H1 (cell line): ENCODE results near the gene COL6A2.

Source experiments
- POLR2A ChIP-seq, 2 experiments: IDR thresholded peaks; 1 replicate in 1 of 2; 2 replicates in 1 of 2; pipeline ENCODE4 v1.6.1; 2011; ENCODE audit warnings: low read depth in 2 of 2, low read length in 2 of 2, mild to moderate bottlenecking in 2 of 2; ENCODE audit errors: control extremely low read depth in 1 of 2
- TF ChIP-seq, protein P1 (sequence below), 3 experiments: IDR thresholded peaks; 1 replicate in 2 of 3; 2 replicates in 1 of 3; pipeline versions ENCODE4 v1.5.1 to v1.6.1; 2011; ENCODE audit warnings: low read length in 3 of 3, mild to moderate bottlenecking in 3 of 3, inconsistent platforms in 2 of 3, low read depth in 1 of 3, moderate library complexity in 1 of 3; ENCODE audit not compliant: insufficient read depth in 1 of 3; ENCODE audit errors: control extremely low read depth in 1 of 3
- TF ChIP-seq, protein P2 (sequence below): IDR thresholded peaks from 2 replicates; pipeline ENCODE4 v1.6.1; 2012; ENCODE audit warnings: inconsistent platforms

DNA sequence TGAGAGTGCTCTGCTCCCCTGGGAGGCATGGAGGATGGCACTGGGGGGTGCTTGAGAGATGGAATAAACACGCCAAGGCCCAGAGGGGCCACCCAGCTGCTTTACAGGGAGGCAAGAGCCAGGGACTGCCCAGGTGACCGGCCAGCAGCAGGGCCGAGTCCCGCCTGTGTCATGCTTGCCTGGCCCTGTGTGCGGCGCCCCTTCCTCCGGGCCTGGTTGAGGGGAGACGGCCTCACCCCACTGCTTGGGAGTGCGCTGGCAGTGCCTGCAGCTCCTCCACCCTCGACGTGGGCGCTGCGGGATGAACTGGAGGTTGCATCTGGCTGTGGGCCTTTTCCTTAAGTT lies 33.1 kb upstream of the COL6A2 start:
- TF ChIP-seq, protein P1, sequence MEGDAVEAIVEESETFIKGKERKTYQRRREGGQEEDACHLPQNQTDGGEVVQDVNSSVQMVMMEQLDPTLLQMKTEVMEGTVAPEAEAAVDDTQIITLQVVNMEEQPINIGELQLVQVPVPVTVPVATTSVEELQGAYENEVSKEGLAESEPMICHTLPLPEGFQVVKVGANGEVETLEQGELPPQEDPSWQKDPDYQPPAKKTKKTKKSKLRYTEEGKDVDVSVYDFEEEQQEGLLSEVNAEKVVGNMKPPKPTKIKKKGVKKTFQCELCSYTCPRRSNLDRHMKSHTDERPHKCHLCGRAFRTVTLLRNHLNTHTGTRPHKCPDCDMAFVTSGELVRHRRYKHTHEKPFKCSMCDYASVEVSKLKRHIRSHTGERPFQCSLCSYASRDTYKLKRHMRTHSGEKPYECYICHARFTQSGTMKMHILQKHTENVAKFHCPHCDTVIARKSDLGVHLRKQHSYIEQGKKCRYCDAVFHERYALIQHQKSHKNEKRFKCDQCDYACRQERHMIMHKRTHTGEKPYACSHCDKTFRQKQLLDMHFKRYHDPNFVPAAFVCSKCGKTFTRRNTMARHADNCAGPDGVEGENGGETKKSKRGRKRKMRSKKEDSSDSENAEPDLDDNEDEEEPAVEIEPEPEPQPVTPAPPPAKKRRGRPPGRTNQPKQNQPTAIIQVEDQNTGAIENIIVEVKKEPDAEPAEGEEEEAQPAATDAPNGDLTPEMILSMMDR (IDR thresholded peaks at IDR 0.05; ENCODE audit: control extremely low read depth in 1 of 3, insufficient read depth in 1 of 3, low read depth in 1 of 3, low read length in 3 of 3): no peak
- TF ChIP-seq, protein P2, sequence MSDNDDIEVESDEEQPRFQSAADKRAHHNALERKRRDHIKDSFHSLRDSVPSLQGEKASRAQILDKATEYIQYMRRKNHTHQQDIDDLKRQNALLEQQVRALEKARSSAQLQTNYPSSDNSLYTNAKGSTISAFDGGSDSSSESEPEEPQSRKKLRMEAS: no peak
- TF ChIP-seq POLR2A (IDR thresholded peaks at IDR 0.05; ENCODE audit: control extremely low read depth in 1 of 2, low read depth in 2 of 2, low read length in 2 of 2): no peak
